Ishikawa (cell line): ENCODE measurements around the gene ROBO1.

Source experiments
- EGR1 ChIP-seq: IDR thresholded peaks from 2 replicates; pipeline ENCODE4 v1.6.1; 2012
- EP300 ChIP-seq: IDR thresholded peaks from 2 replicates; pipeline ENCODE4 v1.6.1; 2012; ENCODE audit warnings: borderline replicate concordance
- FOXM1 ChIP-seq: IDR thresholded peaks from 2 replicates; pipeline ENCODE4 v1.6.1; 2012; ENCODE audit warnings: low read depth, borderline replicate concordance
- MAX ChIP-seq: IDR thresholded peaks from 2 replicates; pipeline ENCODE4 v1.6.1; 2012
- NFIC ChIP-seq: IDR thresholded peaks from 2 replicates; pipeline ENCODE4 v1.6.1; 2012
- REST ChIP-seq: IDR thresholded peaks from 2 replicates; pipeline ENCODE4 v1.6.1; 2012; ENCODE audit warnings: low read depth, mild to moderate bottlenecking
- TAF1 ChIP-seq: IDR thresholded peaks from 2 replicates; pipeline ENCODE4 v1.6.1; 2012; ENCODE audit warnings: low read depth, mild to moderate bottlenecking
- YY1 ChIP-seq: IDR thresholded peaks from 2 replicates; pipeline ENCODE4 v1.6.1; 2012; ENCODE audit warnings: low read depth
- ZBTB7A ChIP-seq: IDR thresholded peaks from 2 replicates; pipeline ENCODE4 v1.6.1; 2012; ENCODE audit warnings: low read depth

GRCh38 chr3:78708565-78709073 is 1059.2 kb downstream of the ROBO1 start:
- TF ChIP-seq REST (no peak), EP300 (no peak), FOXM1 (no peak), YY1 (no peak), TAF1 (no peak), NFIC (no peak), EGR1 (no peak), ZBTB7A (no peak), MAX (no peak)
